Mesenchymal stem cell (in vitro differentiated cells and primary cell): ENCODE measurements around the gene SMARCC2.

Experiments
- DNase-seq: peaks from one replicate; pipeline ENCODE4 v3.0.0-alpha.2; 2013
- H2AFZ ChIP-seq: one replicate; pipeline ENCODE4 v1.6.1; 2013; ENCODE audit warnings: low read depth, mild to moderate bottlenecking, control low read depth, inconsistent platforms, low read length, moderate library complexity
- H2AK5ac ChIP-seq: 2 replicates; pipeline ENCODE4 v1.6.1; 2013; ENCODE audit warnings: low read length, moderate library complexity, mild to moderate bottlenecking, inconsistent platforms; ENCODE audit not compliant: severe bottlenecking
- H2BK120ac ChIP-seq: one replicate; pipeline ENCODE4 v1.6.1; 2013; ENCODE audit warnings: low read depth, mild to moderate bottlenecking, inconsistent platforms, low read length, moderate library complexity
- H2BK12ac ChIP-seq, 2 experiments: one replicate each; pipeline ENCODE4 v1.6.1; 2013; ENCODE audit warnings: inconsistent platforms in 2 of 2, low read length in 2 of 2, mild to moderate bottlenecking in 2 of 2, moderate library complexity in 2 of 2, control low read depth in 1 of 2
- H2BK15ac ChIP-seq: one replicate; pipeline ENCODE4 v1.6.1; 2013; ENCODE audit warnings: mild to moderate bottlenecking, low read depth, inconsistent platforms; ENCODE audit not compliant: poor library complexity, severe bottlenecking
- H2BK5ac ChIP-seq: 2 replicates; pipeline ENCODE4 v1.6.1; 2013; ENCODE audit warnings: low read depth, mild to moderate bottlenecking, low read length, control low read depth, inconsistent platforms; ENCODE audit not compliant: poor library complexity, severe bottlenecking
- H3K14ac ChIP-seq, 2 experiments: one replicate each; pipeline ENCODE4 v1.6.1; 2013; ENCODE audit warnings: inconsistent platforms in 2 of 2, low read length in 2 of 2, control low read depth in 1 of 2, mild to moderate bottlenecking in 1 of 2, moderate library complexity in 1 of 2
- H3K18ac ChIP-seq, 2 experiments: one replicate each; pipeline ENCODE4 v1.6.1; 2013; ENCODE audit warnings: inconsistent platforms in 2 of 2, low read length in 2 of 2, control low read depth in 1 of 2, low read depth in 1 of 2, mild to moderate bottlenecking in 1 of 2
- H3K23ac ChIP-seq, 2 experiments: one replicate each; pipeline ENCODE4 v1.6.1; 2013; ENCODE audit warnings: inconsistent platforms in 2 of 2, low read length in 2 of 2, mild to moderate bottlenecking in 2 of 2, moderate library complexity in 2 of 2, control low read depth in 1 of 2
- H3K27ac ChIP-seq: 2 replicates; pipeline ENCODE4 v1.5.1; 2013; ENCODE audit warnings: mild to moderate bottlenecking, moderate library complexity, low read length, control low read depth, inconsistent platforms; ENCODE audit not compliant: poor library complexity, severe bottlenecking
- H3K27me3 ChIP-seq, 2 experiments: 2 replicates each; pipeline versions ENCODE4 v1.6.1 to v1.7.0; 2013; ENCODE audit warnings: low read length in 2 of 2, mild to moderate bottlenecking in 2 of 2, moderate library complexity in 2 of 2, control low read depth in 1 of 2, inconsistent platforms in 1 of 2; ENCODE audit not compliant: control insufficient read depth in 1 of 2, insufficient read depth in 1 of 2
- H3K36me3 ChIP-seq, 2 experiments: 2 replicates each; pipeline versions ENCODE4 v1.6.1 to v1.7.0; 2013; ENCODE audit warnings: low read length in 2 of 2, control low read depth in 1 of 2, inconsistent platforms in 1 of 2, low read depth in 1 of 2, mild to moderate bottlenecking in 1 of 2; ENCODE audit not compliant: insufficient read depth in 2 of 2, control insufficient read depth in 1 of 2
- H3K4ac ChIP-seq, 2 experiments: one replicate each; pipeline ENCODE4 v1.6.1; 2013; ENCODE audit warnings: inconsistent platforms in 2 of 2, low read length in 2 of 2, mild to moderate bottlenecking in 2 of 2, moderate library complexity in 2 of 2, control low read depth in 1 of 2, low read depth in 1 of 2
- H3K4me1 ChIP-seq: 2 replicates; pipeline ENCODE4 v1.6.1; 2013; ENCODE audit warnings: low read depth, low read length, control low read depth; ENCODE audit not compliant: control insufficient read depth, insufficient read depth
- H3K4me2 ChIP-seq: 2 replicates; pipeline ENCODE4 v1.6.1; 2013; ENCODE audit warnings: low read length, mild to moderate bottlenecking, inconsistent platforms; ENCODE audit not compliant: poor library complexity, severe bottlenecking
- H3K4me3 ChIP-seq, 2 experiments: 2 replicates each; pipeline versions ENCODE4 v1.5.1 to v1.7.0; 2013; ENCODE audit warnings: low read length in 2 of 2, mild to moderate bottlenecking in 2 of 2, control low read depth in 1 of 2, low read depth in 1 of 2; ENCODE audit not compliant: insufficient read depth in 1 of 2
- H3K79me1 ChIP-seq: replicated peaks from 2 replicates; pipeline ENCODE4 v1.6.1; 2013; ENCODE audit warnings: mild to moderate bottlenecking, control low read depth, low read length, inconsistent platforms; ENCODE audit not compliant: poor library complexity, severe bottlenecking
- H3K9ac ChIP-seq: 2 replicates; pipeline ENCODE4 v1.7.0; 2013; ENCODE audit warnings: mild to moderate bottlenecking, low read length, moderate library complexity
- H3K9me3 ChIP-seq: 2 replicates; pipeline ENCODE4 v1.7.0; 2013; ENCODE audit warnings: mild to moderate bottlenecking, low read length; ENCODE audit not compliant: control insufficient read depth
- H4K8ac ChIP-seq: one replicate; pipeline ENCODE4 v1.6.1; 2013; ENCODE audit warnings: inconsistent platforms, mild to moderate bottlenecking, low read length, moderate library complexity
- H4K91ac ChIP-seq: one replicate; pipeline ENCODE4 v1.6.1; 2013; ENCODE audit warnings: mild to moderate bottlenecking, low read length, inconsistent platforms
- WGBS: methylation state at CpG from one replicate; pipeline ENCODE4 v1.1.7; 2013; ENCODE audit warnings: mixed read lengths; 5-methylcytosine and 5-hydroxymethylcytosine counted together

SMARCC2 gene

DNA sequence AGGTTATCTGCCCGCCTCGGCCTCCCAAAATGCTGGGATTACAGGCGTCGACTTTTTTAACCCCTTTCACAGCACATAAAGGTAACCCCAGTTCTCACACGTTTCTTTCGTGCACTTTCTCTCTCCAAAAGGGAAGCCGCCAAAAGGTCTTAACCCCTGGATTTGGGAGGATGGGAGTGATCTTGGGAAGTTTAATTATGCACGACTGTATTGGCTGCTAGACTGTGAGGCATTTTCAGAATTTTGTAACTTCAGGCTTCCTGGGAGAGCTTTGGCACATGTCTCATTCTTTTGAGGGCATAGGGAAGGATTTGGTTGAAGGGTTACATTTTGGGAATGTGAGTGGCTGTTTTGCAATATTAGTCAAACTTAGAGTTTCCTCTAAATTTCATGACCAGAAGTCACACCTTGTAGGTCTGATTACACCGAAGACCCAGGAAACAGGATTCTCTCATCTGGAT is 1.4 kb upstream of the SMARCC2 start:
- Histone ChIP-seq H2AFZ (no peak overlapping the region), H2BK120ac (no peak overlapping the region), H3K4me3 (peak overlapping the region in 1 of 2 experiments; percentile 96), H3K27me3 (no peaks in the 10 kb centered on the region), H3K4me2 (peak overlapping the region; percentile 20), H2BK15ac (no peak overlapping the region), H3K79me1 (peaks cover 2% of the 10 kb centered on the region), H3K18ac (no peak overlapping the region), H3K14ac (no peak overlapping the region), H3K36me3 (peaks cover 0 to 10% of the 10 kb centered on the region in 2 experiments), H4K91ac (no peak overlapping the region), H2BK12ac (no peak overlapping the region), H3K27ac (no peak overlapping the region), H4K8ac (peak overlapping the region; percentile 81), H2BK5ac (no peak overlapping the region), H3K9ac (peak overlapping the region; percentile 92), H3K4me1 (peaks cover 6% of the 10 kb centered on the region), H2AK5ac (no peak overlapping the region), H3K4ac (peak overlapping the region in 1 of 2 experiments; percentile 33), H3K23ac (no peak overlapping the region), H3K9me3 (no peaks in the 10 kb centered on the region)
- DNase-seq, result no peak
- WGBS, result 40% methylated on average over 8 of the region's 9 CpGs

DNA sequence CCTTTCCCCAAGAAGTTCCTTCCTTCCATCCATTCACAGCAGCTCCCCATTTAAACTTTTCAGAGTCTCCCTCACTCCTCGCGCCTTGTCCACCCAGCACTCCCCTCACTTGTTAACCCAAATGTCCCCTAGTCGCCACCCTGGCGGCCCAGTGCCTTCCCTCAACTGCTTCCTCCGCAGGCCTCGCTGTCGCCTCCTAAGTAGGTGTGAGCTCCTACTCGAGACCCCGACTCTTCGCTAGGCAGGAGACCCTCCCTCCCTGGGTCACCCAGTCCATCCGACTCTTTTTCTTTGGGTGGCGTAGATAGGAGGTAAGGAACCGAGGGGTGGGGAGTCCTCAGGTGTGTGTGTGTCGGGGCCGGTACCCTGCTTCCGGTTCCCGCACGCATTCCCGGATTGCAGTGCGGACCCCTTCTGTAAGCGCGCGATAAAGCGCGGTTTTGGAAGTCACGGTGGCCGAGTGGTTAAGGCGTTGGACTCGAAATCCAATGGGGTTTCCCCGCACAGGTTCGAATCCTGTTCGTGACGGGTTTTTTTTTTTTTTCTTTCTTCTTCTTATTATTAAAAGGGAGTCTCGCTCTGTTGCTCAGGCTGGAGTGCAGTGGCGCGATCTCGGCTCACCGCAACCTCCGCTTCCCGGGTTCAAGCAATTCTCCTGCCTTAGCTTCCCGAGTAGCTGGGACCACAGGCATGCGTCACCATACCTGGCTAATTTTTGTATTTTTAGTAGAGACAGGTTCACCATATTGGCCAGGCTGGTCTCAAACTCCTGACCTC is 823 bp upstream of the SMARCC2 start:
- WGBS, result 4% methylated on average over 25 of the region's 42 CpGs
- Histone ChIP-seq H3K79me1 (peaks cover 2% of the 10 kb centered on the region), H3K4me1 (peaks cover 6% of the 10 kb centered on the region)

DNA sequence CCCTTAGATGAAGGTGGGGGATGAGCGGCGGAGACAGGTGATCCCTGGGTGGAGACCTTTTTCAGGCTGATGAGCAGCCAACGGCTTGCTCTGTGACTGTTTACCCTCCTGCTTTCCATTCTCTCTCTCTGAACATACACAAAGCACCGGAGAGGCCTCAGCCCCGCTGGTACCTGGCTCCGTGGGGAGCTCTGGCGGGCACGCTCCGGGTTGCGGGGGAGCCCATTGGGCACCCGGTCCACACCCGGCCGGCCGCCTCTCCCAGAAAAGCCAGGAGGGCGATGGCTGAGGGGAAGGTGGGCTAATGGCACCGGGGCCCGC is 545 bp downstream of the SMARCC2 start:
- Histone ChIP-seq H3K27ac (peak overlapping the region; percentile 45), H2AFZ (no peak overlapping the region), H3K23ac (peak overlapping the region in 1 of 2 experiments; percentile 91), H2BK15ac (no peak overlapping the region), H2BK120ac (peak overlapping the region; percentile 8), H3K9ac (peak overlapping the region; percentile 90), H3K79me1 (peaks cover 8% of the 10 kb centered on the region), H2BK5ac (no peak overlapping the region), H4K8ac (no peak overlapping the region), H4K91ac (no peak overlapping the region), H3K18ac (peak overlapping the region in 1 of 2 experiments; percentile 75), H3K4ac (peak overlapping the region in 1 of 2 experiments; percentile 97), H2AK5ac (peak overlapping the region; percentile 9), H3K27me3 (no peaks in the 10 kb centered on the region), H3K4me2 (peak overlapping the region; percentile 91), H3K9me3 (no peaks in the 10 kb centered on the region), H2BK12ac (no peak overlapping the region), H3K4me3 (peak overlapping the region; percentile 79 to 93), H3K14ac (peak overlapping the region; percentile 45 to 93), H3K4me1 (peaks cover 6% of the 10 kb centered on the region), H3K36me3 (peaks cover 8 to 28% of the 10 kb centered on the region in 2 experiments)
- DNase-seq, result no peak
- WGBS, result 1% methylated on average over 13 of the region's 17 CpGs

More for the DNA sequence above, 823 bp upstream of the SMARCC2 start:
- Histone ChIP-seq H4K91ac (peak overlapping the region; percentile 95), H2BK120ac (peak overlapping the region; percentile 77), H3K9me3 (no peaks in the 10 kb centered on the region), H2BK12ac (peak overlapping the region; percentile 45 to 89), H3K4ac (peak overlapping the region; percentile 21 to 46), H3K27ac (peak overlapping the region; percentile 89), H3K36me3 (peaks cover under 1 to 14% of the 10 kb centered on the region in 2 experiments), H2BK15ac (peak overlapping the region; percentile 86), H2AFZ (peak overlapping the region; percentile 66), H3K18ac (peak overlapping the region; percentile 86 to 94), H3K14ac (no peak overlapping the region), H3K4me2 (peak overlapping the region; percentile 73), H3K4me3 (peak overlapping the region; percentile 73 to 96), H2AK5ac (no peak overlapping the region), H3K9ac (peak overlapping the region; percentile 92), H3K23ac (no peak overlapping the region), H2BK5ac (no peak overlapping the region), H4K8ac (peak overlapping the region; percentile 98), H3K27me3 (no peaks in the 10 kb centered on the region)
- peak; percentile 88 for DNase-seq

DNA sequence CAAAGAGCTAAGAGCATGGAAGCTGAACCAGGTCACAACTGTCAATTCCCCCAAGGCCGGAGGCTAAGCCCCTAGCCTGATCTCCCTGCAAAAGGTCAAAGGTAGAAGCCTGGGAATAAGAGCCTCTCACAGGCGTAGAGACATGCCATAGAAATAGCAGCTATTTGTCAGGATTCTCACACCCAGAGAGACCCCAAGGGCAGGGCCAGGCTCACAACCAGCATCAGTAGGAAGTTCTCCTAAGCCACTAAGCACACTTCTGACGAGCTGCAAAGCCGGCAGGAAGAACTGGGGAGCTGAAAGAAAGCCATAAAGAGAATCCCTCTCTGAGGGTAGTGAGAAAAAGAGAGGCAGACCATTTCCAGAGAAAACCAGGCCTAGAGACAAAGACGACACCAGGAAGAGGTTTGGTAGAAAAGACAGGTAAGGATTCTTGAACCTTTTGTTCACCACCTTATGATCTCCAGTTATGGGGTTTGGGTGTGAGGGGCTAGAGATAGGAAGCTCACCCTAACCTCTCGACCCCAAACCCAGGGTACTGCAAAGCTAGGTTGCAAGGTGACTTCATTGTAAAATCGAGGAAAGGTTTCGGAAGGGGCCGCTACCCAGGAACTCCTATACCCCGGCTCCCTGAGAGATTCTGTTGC is 1.0 kb downstream of the SMARCC2 start:
- no peak for DNase-seq
- H3K79me1 ChIP-seq, result peaks cover 11% of the 10 kb centered on the region

More for the DNA sequence above, 1.0 kb downstream of the SMARCC2 start:
- Histone ChIP-seq H4K91ac (no peak overlapping the region), H3K4me2 (peak overlapping the region; percentile 91), H2AFZ (no peak overlapping the region), H3K27ac (peak overlapping the region; percentile 45), H3K9ac (peak overlapping the region; percentile 90), H2BK15ac (no peak overlapping the region), H2BK5ac (no peak overlapping the region), H2AK5ac (peak overlapping the region; percentile 82), H3K4me3 (peak overlapping the region; percentile 79 to 93), H2BK120ac (no peak overlapping the region), H3K27me3 (no peaks in the 10 kb centered on the region), H3K14ac (peak overlapping the region; percentile 45 to 93), H4K8ac (no peak overlapping the region), H3K4ac (peak overlapping the region in 1 of 2 experiments; percentile 64), H3K4me1 (peaks cover 6% of the 10 kb centered on the region), H3K23ac (peak overlapping the region; percentile 70 to 86), H3K9me3 (no peaks in the 10 kb centered on the region), H3K18ac (peak overlapping the region in 1 of 2 experiments; percentile 75), H3K36me3 (peaks cover 10 to 33% of the 10 kb centered on the region in 2 experiments), H2BK12ac (no peak overlapping the region)
- 21% methylated on average over 8 of the region's 10 CpGs for WGBS
